BE2C (cell line): ENCODE data around the gene TGFBR3.

ENCODE experiments used
- DNase-seq: peaks from one replicate; pipeline ENCODE4 v3.0.0-alpha.2; 2020
- H3K27me3 ChIP-seq: fragments of 250-450 bp; sonication (Bioruptor Pico); 2 replicates; pipeline ENCODE4 v1.5.1; 2020; ENCODE audit warnings: mild to moderate bottlenecking
- H3K36me3 ChIP-seq: fragments of 250-450 bp; sonication (Bioruptor Pico); 2 replicates; pipeline ENCODE4 v1.5.1; 2020; ENCODE audit warnings: mild to moderate bottlenecking
- H3K4me1 ChIP-seq: fragments of 250-450 bp; sonication (Bioruptor Pico); 2 replicates; pipeline ENCODE4 v1.5.1; 2020
- H3K4me3 ChIP-seq: 2 replicates; pipeline ENCODE4 v1.5.1; 2011; ENCODE audit warnings: low read depth, low read length
- H3K9me3 ChIP-seq: fragments of 250-450 bp; sonication (Bioruptor Pico); 2 replicates; pipeline ENCODE4 v1.5.1; 2020
- CTCF ChIP-seq: IDR thresholded peaks from 2 replicates; pipeline ENCODE4 v1.5.1; 2012; ENCODE audit warnings: mild to moderate bottlenecking, low read depth, low read length

TGFBR3 gene

GRCh38 chr1:91711504-91712247 is 174.3 kb downstream of the TGFBR3 start:
- no peaks in the 10 kb centered on the region for H3K9me3 ChIP-seq
- H3K27me3 ChIP-seq: no peaks in the 10 kb centered on the region
- no peak for TF ChIP-seq CTCF
- H3K36me3 ChIP-seq: no peaks in the 10 kb centered on the region
- no peaks in the 10 kb centered on the region for H3K4me1 ChIP-seq
- no peak for DNase-seq
- no peak overlapping the region for H3K4me3 ChIP-seq

GRCh38 chr1:91710261-91710660 is 175.7 kb downstream of the TGFBR3 start:
- Histone ChIP-seq H3K4me1 (no peaks in the 10 kb centered on the region), H3K27me3 (no peaks in the 10 kb centered on the region), H3K4me3 (no peak overlapping the region), H3K36me3 (no peaks in the 10 kb centered on the region), H3K9me3 (no peaks in the 10 kb centered on the region)
- TF ChIP-seq CTCF: no peak
- DNase-seq: no peak

- TF ChIP-seq CTCF: no peak
- no peaks in the 10 kb centered on the region for H3K27me3 ChIP-seq
Observed at GRCh38 chr1:91708691-91709090, 177.3 kb downstream of the TGFBR3 start.

GRCh38 chr1:91707890-91708218 is 178.1 kb downstream of the TGFBR3 start:
- no peak for DNase-seq
- H3K9me3 ChIP-seq: no peaks in the 10 kb centered on the region
- H3K4me3 ChIP-seq: no peak overlapping the region
- H3K36me3 ChIP-seq: no peaks in the 10 kb centered on the region
- TF ChIP-seq CTCF: no peak
- H3K27me3 ChIP-seq: no peaks in the 10 kb centered on the region
- no peaks in the 10 kb centered on the region for H3K4me1 ChIP-seq

More at GRCh38 chr1:91708691-91709090, 177.3 kb downstream of the TGFBR3 start:
- Histone ChIP-seq H3K36me3 (no peaks in the 10 kb centered on the region), H3K4me3 (no peak overlapping the region), H3K4me1 (no peaks in the 10 kb centered on the region), H3K9me3 (no peaks in the 10 kb centered on the region)
- no peak for DNase-seq

GRCh38 chr1:91707114-91707889 is 178.6 kb downstream of the TGFBR3 start:
- H3K4me1 ChIP-seq: no peaks in the 10 kb centered on the region
- H3K9me3 ChIP-seq: no peaks in the 10 kb centered on the region
- TF ChIP-seq CTCF: no peak
- no peaks in the 10 kb centered on the region for H3K27me3 ChIP-seq
- no peaks in the 10 kb centered on the region for H3K36me3 ChIP-seq
- no peak for DNase-seq
- no peak overlapping the region for H3K4me3 ChIP-seq
